Measurements from ENCODE around the gene DAND5. TPM values are rescaled to one million over a fixed set of nuclear protein-coding genes. Genes with fewer than 3 reads are reported as not detected.

Gene DAND5
- total and polyA plus RNA-seq, 12 donors: 0.71 to 14.4 (median 9.7) TPM

- no peak for ATAC-seq
- 84 to 86% methylated on average over 32 of the region's 32 CpGs for WGBS, 2 donors
- no peak for DNase-seq
- intact Hi-C loops (cut with DNase I): loop anchor here in 6 of 10 donors (2.0 to 10.0 kb wide), 5 partner anchors 19 to 79 kb away; no protein-coding TSS in a partner anchor
- Histone ChIP-seq H3K4me3 (peak overlapping the region in 7 of 10 donors; percentile 82 to 95 (median 90)), H3K27ac (peak overlapping the region in 8 of 10 donors; percentile 86 to 95 (median 92)), H3K9me3 (no peaks in the 10 kb centered on the region), H3K36me3 (peaks cover 0 to 17% (median 7%) of the 10 kb centered on the region in 9 donors), H3K27me3 (peaks cover 0 to 11% (median 0%) of the 10 kb centered on the region in 7 donors), H3K4me1 (peaks cover 18 to 52% (median 44%) of the 10 kb centered on the region in 9 donors)
- no peak for TF ChIP-seq CTCF (IDR thresholded peaks at IDR 0.05)
Observed at GRCh38 chr19:12997967-12998940, 28.9 kb downstream of the DAND5 start.

GRCh38 chr19:13001166-13001501 lies 31.8 kb downstream of the DAND5 start:
- TF ChIP-seq CTCF (IDR thresholded peaks at IDR 0.05): no peak
- Histone ChIP-seq H3K9me3 (no peaks in the 10 kb centered on the region), H3K4me1 (peaks cover 18 to 78% (median 48%) of the 10 kb centered on the region in 9 donors), H3K27ac (peak overlapping the region in 9 of 10 donors; percentile 86 to 96 (median 93)), H3K27me3 (peaks cover 0 to 8% (median 0%) of the 10 kb centered on the region in 7 donors), H3K4me3 (peak overlapping the region in 3 of 10 donors; percentile 43 to 47 (median 45)), H3K36me3 (peaks cover 0 to 17% (median 7%) of the 10 kb centered on the region in 9 donors)
- 86 to 87% methylated on average over 19 of the region's 19 CpGs for WGBS, 2 donors
- intact Hi-C loops (cut with DNase I): no loop called here
- ATAC-seq: no peak
- no peak for DNase-seq

DNA sequence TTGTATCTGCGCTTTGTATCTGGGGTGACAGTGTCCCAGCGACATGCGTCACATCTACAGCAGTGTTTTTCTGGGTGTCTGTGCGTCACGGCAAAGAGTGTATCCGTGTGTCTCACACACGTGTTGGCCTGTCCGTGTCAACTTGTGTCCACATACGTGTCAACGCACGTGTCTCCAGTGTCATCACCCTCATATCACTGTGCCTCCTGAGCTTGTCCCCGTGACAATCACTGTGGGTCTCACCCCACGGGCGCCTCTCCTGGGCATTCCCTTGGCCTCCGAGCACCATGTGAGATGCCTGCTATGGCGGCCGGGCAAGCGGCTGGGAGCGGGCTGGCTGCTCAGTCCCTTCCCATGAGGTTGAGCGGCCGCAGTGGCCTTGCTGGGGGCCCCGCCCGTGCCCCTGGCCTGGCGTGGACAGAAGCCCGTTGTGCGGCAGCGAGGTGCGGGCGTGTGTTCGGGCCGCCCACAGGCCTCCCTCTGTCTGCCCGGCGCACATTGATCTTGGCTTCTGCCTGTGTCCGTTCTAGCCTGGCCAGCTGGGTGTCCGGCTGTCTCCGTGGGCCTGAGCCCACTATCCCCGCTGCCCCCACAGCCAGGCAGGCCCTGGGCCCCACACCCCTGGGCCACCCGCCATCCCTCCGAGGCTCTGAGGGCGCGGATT lies 32.3 kb downstream of the DAND5 start:
- no peak for TF ChIP-seq CTCF (IDR thresholded peaks at IDR 0.05)
- Histone ChIP-seq H3K9me3 (no peaks in the 10 kb centered on the region), H3K4me3 (peak overlapping the region in 9 of 10 donors; percentile 7 to 47 (median 40)), H3K27me3 (peaks cover 0 to 3% (median 0%) of the 10 kb centered on the region in 7 donors), H3K4me1 (peaks cover 19 to 79% (median 50%) of the 10 kb centered on the region in 9 donors), H3K27ac (peak overlapping the region; percentile 83 to 96 (median 92)), H3K36me3 (peaks cover 0 to 17% (median 7%) of the 10 kb centered on the region in 9 donors)
- peak in 1 of 2 donors; percentile 50 for DNase-seq
- ATAC-seq: peak; percentile 10 to 46 (median 25)
- intact Hi-C loops (cut with DNase I): loop anchor here in 1 of 10 donors (2.0 kb wide), 1 partner anchor 21 kb away; no protein-coding TSS in a partner anchor
- 64 to 67% methylated on average over 41 of the region's 41 CpGs for WGBS, 2 donors
